WI38 (cell line): ENCODE data around the gene OOSP1.

Experiments
- H3K4me3 ChIP-seq: 2 replicates; pipeline ENCODE4 v1.5.1; 2011; ENCODE audit warnings: low read depth, mild to moderate bottlenecking, control low read depth, low read length
- CTCF ChIP-seq: IDR thresholded peaks from 2 replicates; pipeline ENCODE4 v1.5.1; 2012; ENCODE audit warnings: low read depth, mild to moderate bottlenecking, control low read depth, low read length

The OOSP1 gene

GRCh38 chr11:59941091-59941490 lies 2.9 kb downstream of the OOSP1 start:
- no peak overlapping the region for H3K4me3 ChIP-seq
- TF ChIP-seq CTCF: no peak

- no peak for TF ChIP-seq CTCF
- no peak overlapping the region for H3K4me3 ChIP-seq
Measured at GRCh38 chr11:59943997-59944714, 5.9 kb downstream of the OOSP1 start.

DNA sequence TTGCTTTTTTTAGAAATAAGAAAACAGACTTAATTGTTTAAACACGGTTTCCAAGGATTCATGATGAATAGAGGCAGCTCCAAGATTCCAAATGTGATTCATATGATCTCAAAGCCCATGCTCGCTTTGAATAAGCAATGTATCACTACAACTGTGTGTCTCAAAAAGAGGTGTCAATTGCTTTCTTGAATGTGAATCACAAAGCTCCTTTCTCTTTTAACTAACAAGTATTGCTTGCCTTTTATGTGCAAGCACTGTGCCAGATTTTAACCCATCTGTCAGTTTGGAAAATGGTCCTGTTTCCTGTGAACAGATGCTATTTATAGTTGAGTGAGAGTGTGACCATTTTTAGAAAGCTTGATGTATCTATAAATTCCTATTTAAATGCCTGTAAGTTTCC lies 6.5 kb downstream of the OOSP1 start:
- H3K4me3 ChIP-seq: no peak overlapping the region
- TF ChIP-seq CTCF: no peak

GRCh38 chr11:59953463-59954218 lies 15.4 kb downstream of the OOSP1 start:
- no peak overlapping the region for H3K4me3 ChIP-seq
- no peak for TF ChIP-seq CTCF

DNA sequence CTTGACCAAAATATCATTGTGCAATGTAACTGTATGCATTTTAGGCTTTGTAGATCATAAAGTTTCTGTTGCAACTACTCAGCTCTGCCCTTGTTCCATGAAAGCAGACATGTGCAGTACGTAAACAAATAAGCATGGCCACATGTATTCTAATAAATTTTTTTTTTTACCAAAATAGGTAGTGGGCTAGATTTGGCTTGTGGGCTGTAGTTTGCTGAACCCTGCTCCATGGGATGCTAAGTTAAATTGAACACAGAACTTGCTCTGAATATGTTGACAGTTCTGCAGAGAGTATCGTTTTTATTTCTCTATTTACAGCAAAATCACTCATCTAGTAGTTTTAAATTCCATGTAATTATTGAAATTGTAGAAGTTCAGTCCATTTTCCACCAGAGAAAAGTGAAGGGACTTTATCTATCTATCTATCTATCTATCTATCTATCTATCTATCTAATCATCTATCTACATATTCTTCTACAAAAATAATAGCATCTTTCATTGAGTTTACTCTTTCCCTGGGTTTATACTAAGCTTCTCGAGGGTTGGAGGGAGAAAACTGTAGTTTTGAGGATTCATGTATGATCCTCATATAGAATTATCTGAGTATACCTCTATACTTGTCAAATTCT lies 16.1 kb downstream of the OOSP1 start:
- H3K4me3 ChIP-seq: no peak overlapping the region
- no peak for TF ChIP-seq CTCF

DNA sequence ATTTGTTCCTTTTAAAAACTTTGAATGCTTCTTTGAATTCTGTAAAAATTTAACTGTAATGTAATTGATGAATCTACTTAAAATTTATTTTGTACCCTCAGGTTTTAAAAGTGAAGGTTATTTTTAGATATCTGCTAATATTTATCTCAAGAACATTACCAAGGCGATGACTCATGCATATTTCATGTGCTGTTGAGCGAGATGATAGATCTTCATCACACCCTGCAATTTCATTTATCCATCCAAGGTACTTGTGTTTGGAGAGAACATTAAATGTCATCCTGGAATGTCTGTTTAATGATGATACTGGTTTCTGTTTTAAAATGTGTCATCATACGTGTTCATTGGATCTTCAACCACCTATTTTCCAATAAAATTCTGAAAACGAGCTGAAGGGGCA lies 18.9 kb downstream of the OOSP1 start:
- H3K4me3 ChIP-seq: no peak overlapping the region

More for the DNA sequence above, 18.9 kb downstream of the OOSP1 start:
- TF ChIP-seq CTCF: no peak
